ENCODE measurements around the gene NEDD4.
"Not testable (repeated sequence)": the region's sequence is repeated elsewhere in the genome, so short reads cannot be mapped to it uniquely, and the experiment has no call there.

The NEDD4 gene

GRCh38 chr15:56019819-56020486 lies 26.5 kb upstream of the NEDD4 start:
- DNase-seq (no peak), ATAC-seq (replicated peaks) (no peak)
- Mint-ChIP-seq H3K27ac (no peak overlapping the region), H3K4me1 (no peaks in the 10 kb centered on the region), H3K27me3 (peaks cover 12 to 38% of the 10 kb centered on the region in 2 donors), H3K36me3 (peaks cover 0 to 6% of the 10 kb centered on the region in 2 donors), H3K9me3 (peaks cover 7 to 8% of the 10 kb centered on the region in 2 donors), H3K4me3 (no peak overlapping the region)

GRCh38 chr15:56019060-56019793 lies 25.8 kb upstream of the NEDD4 start:
- H3K36me3 Mint-ChIP-seq: peaks cover 0 to 6% of the 10 kb centered on the region in 2 donors

GRCh38 chr15:56017920-56018319 lies 24.5 kb upstream of the NEDD4 start:
- H3K4me3 Mint-ChIP-seq: no peak overlapping the region
- H3K27ac Mint-ChIP-seq: no peak overlapping the region
- peaks cover 0 to 6% of the 10 kb centered on the region in 2 donors for H3K36me3 Mint-ChIP-seq
- H3K27me3 Mint-ChIP-seq: peaks cover 12 to 33% of the 10 kb centered on the region in 2 donors
- H3K9me3 Mint-ChIP-seq: peaks cover 12 to 13% of the 10 kb centered on the region in 2 donors
- DNase-seq: no peak
- H3K4me1 Mint-ChIP-seq: no peaks in the 10 kb centered on the region
- ATAC-seq (replicated peaks): no peak

More at GRCh38 chr15:56019060-56019793, 25.8 kb upstream of the NEDD4 start:
- H3K4me3 Mint-ChIP-seq: no peak overlapping the region
- no peaks in the 10 kb centered on the region for H3K4me1 Mint-ChIP-seq
- H3K9me3 Mint-ChIP-seq: peaks cover 7% of the 10 kb centered on the region in 2 donors
- DNase-seq: no peak
- peaks cover 12 to 38% of the 10 kb centered on the region in 2 donors for H3K27me3 Mint-ChIP-seq
- peak in 1 of 2 donors; percentile 12 for ATAC-seq (replicated peaks)
- H3K27ac Mint-ChIP-seq: no peak overlapping the region

GRCh38 chr15:56017511-56017910 lies 24.1 kb upstream of the NEDD4 start:
- no peak for DNase-seq

GRCh38 chr15:56016281-56016680 lies 22.9 kb upstream of the NEDD4 start:
- no peak for DNase-seq
- H3K4me3 Mint-ChIP-seq: no peak overlapping the region
- no peak for ATAC-seq (replicated peaks)
- H3K36me3 Mint-ChIP-seq: peaks cover 0 to 6% of the 10 kb centered on the region in 2 donors
- peaks cover 12 to 19% of the 10 kb centered on the region in 2 donors for H3K27me3 Mint-ChIP-seq
- H3K9me3 Mint-ChIP-seq: peaks cover 12 to 13% of the 10 kb centered on the region in 2 donors
- H3K27ac Mint-ChIP-seq: no peak overlapping the region
- no peaks in the 10 kb centered on the region for H3K4me1 Mint-ChIP-seq

More at GRCh38 chr15:56017511-56017910, 24.1 kb upstream of the NEDD4 start:
- no peak overlapping the region for H3K27ac Mint-ChIP-seq
- no peaks in the 10 kb centered on the region for H3K4me1 Mint-ChIP-seq
- no peak overlapping the region for H3K4me3 Mint-ChIP-seq
- peaks cover 12 to 29% of the 10 kb centered on the region in 2 donors for H3K27me3 Mint-ChIP-seq
- no peak for ATAC-seq (replicated peaks)
- H3K9me3 Mint-ChIP-seq: peaks cover 12 to 13% of the 10 kb centered on the region in 2 donors
- H3K36me3 Mint-ChIP-seq: peaks cover 0 to 6% of the 10 kb centered on the region in 2 donors

GRCh38 chr15:56014677-56015076 lies 21.3 kb upstream of the NEDD4 start:
- DNase-seq (no peak), ATAC-seq (replicated peaks) (no peak)
- H3K27ac Mint-ChIP-seq: no peak overlapping the region
- peaks cover 12 to 15% of the 10 kb centered on the region in 2 donors for H3K27me3 Mint-ChIP-seq
- peaks cover 12 to 13% of the 10 kb centered on the region in 2 donors for H3K9me3 Mint-ChIP-seq
- no peak overlapping the region for H3K4me3 Mint-ChIP-seq
- no peaks in the 10 kb centered on the region for H3K4me1 Mint-ChIP-seq
- H3K36me3 Mint-ChIP-seq: peaks cover 0 to 6% of the 10 kb centered on the region in 2 donors

- not testable (repeated sequence) for H3K4me1 Mint-ChIP-seq; H3K36me3 Mint-ChIP-seq; ATAC-seq (replicated peaks); H3K27ac Mint-ChIP-seq; H3K9me3 Mint-ChIP-seq; DNase-seq
- Mint-ChIP-seq H3K27me3 (peaks cover 16 to 21% of the 10 kb centered on the region in 2 donors), H3K4me3 (peak overlapping the region in 1 of 2 donors; percentile 65)
These were observed 13.6 kb upstream of the NEDD4 start for GRCh38 chr15:56007053-56007452.

DNA sequence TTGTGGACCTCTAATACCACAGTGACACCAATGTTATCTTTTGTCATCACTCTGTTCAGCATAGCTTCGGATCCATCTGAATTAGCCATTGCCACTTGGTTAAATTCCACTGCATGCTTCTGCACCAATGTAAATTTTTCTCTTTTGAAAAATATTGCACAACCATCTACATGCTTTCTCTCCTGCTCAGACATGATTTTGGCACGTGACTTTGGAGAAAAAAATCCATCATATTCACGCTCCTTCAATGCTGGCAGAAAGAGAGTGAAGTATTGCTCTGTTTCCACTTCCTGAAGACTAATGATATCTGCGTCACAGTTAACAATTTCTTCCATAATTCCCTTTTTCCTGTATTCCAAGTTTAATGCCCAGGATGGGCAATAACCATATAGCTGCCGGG lies 13.0 kb upstream of the NEDD4 start:
- not testable (repeated sequence) for DNase-seq; ATAC-seq (replicated peaks); H3K36me3 Mint-ChIP-seq; H3K9me3 Mint-ChIP-seq; H3K4me3 Mint-ChIP-seq; H3K4me1 Mint-ChIP-seq; H3K27ac Mint-ChIP-seq
- H3K27me3 Mint-ChIP-seq: peaks cover 16 to 21% of the 10 kb centered on the region in 2 donors

- not testable (repeated sequence) for ATAC-seq (replicated peaks); DNase-seq; H3K36me3 Mint-ChIP-seq; H3K27ac Mint-ChIP-seq; H3K4me1 Mint-ChIP-seq; H3K9me3 Mint-ChIP-seq; H3K4me3 Mint-ChIP-seq
- peaks cover 15 to 21% of the 10 kb centered on the region in 2 donors for H3K27me3 Mint-ChIP-seq
These were observed 10.9 kb upstream of the NEDD4 start for GRCh38 chr15:56004281-56004680.

DNA sequence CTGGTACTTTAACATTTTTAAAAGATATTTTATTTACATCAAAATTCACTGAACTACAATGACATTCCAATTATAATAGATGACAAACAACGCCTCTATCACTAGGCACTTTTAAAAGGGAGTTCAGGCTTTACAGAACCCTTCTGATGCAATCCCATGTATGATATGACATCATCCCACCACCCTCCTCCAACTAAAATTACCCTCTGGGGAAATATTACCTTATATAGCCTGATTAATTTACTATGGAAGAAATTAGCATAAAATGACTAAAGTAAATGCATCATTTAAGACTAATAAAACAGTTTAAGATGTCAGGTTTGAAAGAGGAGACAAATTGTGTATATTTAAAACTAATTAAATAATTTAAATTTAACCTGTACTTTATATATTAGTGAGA lies 10.4 kb upstream of the NEDD4 start:
- not testable (repeated sequence) for H3K27ac Mint-ChIP-seq; DNase-seq; ATAC-seq (replicated peaks); H3K4me1 Mint-ChIP-seq; H3K9me3 Mint-ChIP-seq; H3K4me3 Mint-ChIP-seq; H3K36me3 Mint-ChIP-seq
- peaks cover 14 to 19% of the 10 kb centered on the region in 2 donors for H3K27me3 Mint-ChIP-seq

GRCh38 chr15:56003277-56003676 lies 9.9 kb upstream of the NEDD4 start:
- not testable (repeated sequence) for ATAC-seq (replicated peaks); H3K36me3 Mint-ChIP-seq; H3K9me3 Mint-ChIP-seq; DNase-seq; H3K4me3 Mint-ChIP-seq; H3K4me1 Mint-ChIP-seq; H3K27ac Mint-ChIP-seq
- peaks cover 14 to 15% of the 10 kb centered on the region in 2 donors for H3K27me3 Mint-ChIP-seq

DNA sequence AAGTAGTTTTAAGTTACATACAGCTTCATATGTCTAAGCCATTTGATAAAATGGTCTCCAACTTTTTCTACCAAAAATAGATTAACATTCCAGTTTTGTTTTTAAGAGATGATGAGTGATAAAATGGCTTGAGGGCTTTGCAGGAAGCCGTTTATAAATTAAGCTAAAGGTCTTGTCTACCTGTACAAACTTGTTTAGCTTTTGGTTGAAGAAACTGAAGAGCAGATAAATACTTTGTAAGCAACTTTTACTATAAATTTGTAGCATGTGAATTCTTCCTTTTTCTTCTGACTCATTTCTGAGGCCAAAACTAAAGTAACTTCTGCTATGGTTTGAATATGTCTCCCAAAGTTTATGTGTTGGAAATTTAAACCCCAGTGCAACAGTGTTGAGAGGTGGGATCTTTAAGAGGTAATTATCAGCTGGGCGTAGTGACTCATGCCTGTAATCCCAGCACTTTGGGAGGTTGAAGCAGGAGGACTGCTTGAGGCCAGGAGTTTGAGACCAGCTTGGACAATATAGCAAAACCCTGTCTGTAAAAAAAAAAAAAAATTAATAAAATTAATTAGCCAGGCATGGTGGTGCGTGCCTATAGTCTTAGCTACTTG lies 8.2 kb upstream of the NEDD4 start:
- no peak for DNase-seq
- no peak for ATAC-seq (replicated peaks)
- H3K4me1 Mint-ChIP-seq: no peaks in the 10 kb centered on the region
- H3K27me3 Mint-ChIP-seq: peaks cover 9 to 17% of the 10 kb centered on the region in 2 donors
- H3K36me3 Mint-ChIP-seq: no peaks in the 10 kb centered on the region
- no peak overlapping the region for H3K4me3 Mint-ChIP-seq
- no peaks in the 10 kb centered on the region for H3K9me3 Mint-ChIP-seq
- H3K27ac Mint-ChIP-seq: no peak overlapping the region

DNA sequence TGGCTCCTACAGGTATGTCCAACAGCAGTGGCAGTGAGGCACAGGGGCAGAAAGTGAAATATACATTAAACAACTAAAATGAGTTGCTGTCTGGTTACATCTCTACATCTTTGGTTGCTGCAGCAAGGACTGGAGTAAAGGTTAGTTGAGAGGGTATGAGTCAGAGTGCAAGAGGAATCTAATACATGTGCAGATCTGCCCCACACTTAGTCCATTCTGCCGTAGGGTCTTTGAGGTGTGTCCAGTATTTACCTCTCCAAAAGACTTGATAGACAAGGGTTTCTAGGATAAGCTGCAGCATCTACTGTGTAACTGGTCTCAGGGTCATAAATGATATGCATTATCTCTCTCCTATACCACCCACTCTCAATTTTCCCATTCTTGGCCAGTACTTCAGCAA lies 6.2 kb upstream of the NEDD4 start:
- H3K36me3 Mint-ChIP-seq: no peaks in the 10 kb centered on the region
- H3K9me3 Mint-ChIP-seq: no peaks in the 10 kb centered on the region
- H3K27me3 Mint-ChIP-seq: peaks cover 14 to 18% of the 10 kb centered on the region in 2 donors
- ATAC-seq (replicated peaks) (no peak), DNase-seq (no peak)
- H3K4me1 Mint-ChIP-seq: no peaks in the 10 kb centered on the region
- no peak overlapping the region for H3K27ac Mint-ChIP-seq
- no peak overlapping the region for H3K4me3 Mint-ChIP-seq

- Mint-ChIP-seq H3K9me3 (no peaks in the 10 kb centered on the region), H3K4me1 (no peaks in the 10 kb centered on the region), H3K27ac (no peak overlapping the region), H3K4me3 (no peak overlapping the region), H3K27me3 (peaks cover 15 to 18% of the 10 kb centered on the region in 2 donors), H3K36me3 (no peaks in the 10 kb centered on the region)
- ATAC-seq (replicated peaks): no peak
- DNase-seq: no peak
These were observed 5.1 kb upstream of the NEDD4 start for GRCh38 chr15:55998478-55998877.
